ENCODE data around the gene RAB3IL1.
"Not testable (repeated sequence)": the region's sequence is repeated elsewhere in the genome, so short reads cannot be mapped to it uniquely, and the experiment has no call there.

Gene RAB3IL1

DNA sequence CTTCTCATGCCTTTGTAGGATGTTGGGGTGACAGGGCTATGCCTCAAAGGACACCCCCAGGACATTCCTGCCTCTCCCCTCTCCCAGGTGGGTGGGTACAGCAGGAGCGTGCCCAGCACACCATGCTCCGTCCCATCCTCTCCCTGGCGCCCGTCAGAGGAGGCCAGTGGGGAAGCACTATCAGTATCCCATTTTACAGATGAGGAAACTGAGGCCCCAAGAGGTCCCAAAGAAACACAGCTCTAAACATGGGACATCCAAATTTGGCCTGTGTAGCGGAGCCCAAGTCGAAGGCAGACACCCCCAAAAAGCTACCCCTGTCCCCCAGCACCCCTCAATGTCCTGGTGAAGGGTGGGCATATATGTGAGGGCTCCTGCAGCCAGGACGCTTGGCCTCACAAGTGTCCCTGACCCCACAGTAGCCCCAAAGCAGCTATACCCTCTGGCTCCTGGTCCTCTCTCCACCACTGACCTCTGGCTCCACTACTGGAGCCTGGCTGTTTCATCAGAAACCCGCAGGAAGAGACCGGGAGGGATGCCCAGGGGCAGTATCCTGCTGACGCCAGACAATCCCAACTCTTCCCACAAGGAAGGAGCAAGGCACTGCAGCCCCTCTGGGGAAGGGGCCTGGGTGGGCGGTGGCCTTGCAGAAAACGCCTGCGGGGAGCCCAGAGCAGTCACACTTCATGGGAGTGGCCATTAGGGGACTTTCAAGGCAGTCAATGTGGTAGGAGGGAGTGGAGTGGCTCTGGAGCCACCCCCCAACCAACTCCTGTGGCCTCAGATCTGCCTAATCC lies 31.4 kb downstream of the RAB3IL1 start:
- DNase-seq (ENCODE audit: low spot score), result no peak

- DNase-seq (ENCODE audit: low spot score), result no peak
Measured at GRCh38 chr11:61885166-61885778, 32.1 kb downstream of the RAB3IL1 start.

DNA sequence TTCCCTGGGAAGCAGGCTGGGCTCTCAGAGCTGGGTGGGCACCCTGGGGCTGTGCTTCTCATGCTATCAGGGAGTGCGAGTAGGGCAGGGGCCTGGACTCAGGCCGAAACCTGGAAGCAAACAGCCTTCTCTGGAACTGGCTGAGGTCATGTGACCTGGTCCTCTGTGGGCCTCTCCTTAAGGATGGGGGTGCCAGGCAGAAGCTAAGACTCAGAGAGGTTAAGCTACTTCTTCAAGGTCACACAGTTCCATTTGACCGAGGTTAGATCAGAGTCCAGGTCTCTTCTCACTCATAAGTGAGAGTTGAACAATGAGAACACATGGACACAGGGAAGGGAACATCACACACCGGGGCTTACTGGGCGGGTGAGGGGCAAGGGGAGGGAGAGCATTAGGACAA lies 33.4 kb downstream of the RAB3IL1 start:
- DNase-seq (ENCODE audit: low spot score), result no peak

- no peak for DNase-seq (ENCODE audit: low spot score)
Measured at GRCh38 chr11:61883327-61883726, 34.0 kb downstream of the RAB3IL1 start.

- DNase-seq (ENCODE audit: low spot score), result no peak
Measured at GRCh38 chr11:61882879-61883278, 34.5 kb downstream of the RAB3IL1 start.

DNA sequence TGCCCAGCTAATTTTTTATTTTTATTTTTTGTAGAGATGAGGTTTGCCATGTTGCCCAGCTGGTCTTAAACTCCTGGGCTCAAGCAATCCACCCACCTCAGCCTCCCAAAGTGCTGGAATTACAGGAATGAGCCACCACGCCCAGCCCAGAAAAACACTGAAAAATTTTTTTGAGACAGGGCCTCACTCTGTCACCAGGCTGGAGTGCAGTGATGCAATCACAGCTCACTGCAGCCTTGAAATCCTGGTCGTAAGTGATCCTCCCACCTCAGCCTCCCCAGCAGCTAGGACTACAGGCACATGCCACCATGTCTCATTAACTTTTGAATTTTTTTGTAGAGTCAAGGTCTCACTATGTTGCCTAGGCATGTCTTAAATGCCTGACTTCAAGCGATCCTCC lies 35.1 kb downstream of the RAB3IL1 start:
- DNase-seq (ENCODE audit: low spot score), result not testable (repeated sequence)

DNA sequence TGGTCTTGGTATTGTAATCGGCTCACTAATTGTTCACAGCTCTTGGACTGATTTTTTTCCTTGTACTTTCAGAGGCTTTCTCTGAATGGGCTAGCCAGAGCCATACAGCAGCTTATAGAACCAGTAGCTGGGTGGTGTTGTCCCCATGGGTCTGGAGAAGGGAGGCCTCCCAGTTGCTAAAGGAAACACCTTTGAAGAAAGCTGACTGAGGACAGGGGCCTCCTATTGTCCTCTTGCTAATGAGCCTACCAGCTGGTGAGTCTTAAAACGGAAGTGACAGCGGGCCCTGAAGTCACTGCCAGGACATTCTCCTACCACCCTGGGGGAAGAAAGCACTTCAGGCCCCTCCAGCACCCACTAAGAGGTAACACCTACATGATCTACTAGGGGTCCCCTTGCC lies 36.0 kb downstream of the RAB3IL1 start:
- no peak for DNase-seq (ENCODE audit: low spot score)

DNA sequence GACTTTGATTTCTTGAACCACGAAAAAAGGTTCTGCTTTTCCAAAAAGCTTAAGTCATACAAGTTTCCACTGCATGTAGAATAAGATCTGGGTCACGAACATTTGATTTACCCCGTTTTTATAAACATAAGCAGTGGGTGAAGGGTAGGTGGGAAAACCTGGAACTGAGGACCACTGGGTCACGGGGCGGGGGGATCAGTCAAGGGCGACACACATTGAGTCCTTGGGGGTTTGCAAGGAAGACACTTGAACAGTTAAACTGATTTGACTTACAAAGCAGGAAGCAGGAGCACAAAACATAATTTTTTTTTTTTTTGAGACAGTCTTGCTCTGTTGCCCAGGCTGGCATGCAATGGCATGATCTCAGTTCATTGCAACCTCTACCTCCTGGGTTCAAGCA lies 36.9 kb downstream of the RAB3IL1 start:
- no peak for DNase-seq (ENCODE audit: low spot score)

GRCh38 chr11:61880031-61880430 lies 37.3 kb downstream of the RAB3IL1 start:
- no peak for DNase-seq (ENCODE audit: low spot score)

- no peak for DNase-seq (ENCODE audit: low spot score)
Measured at GRCh38 chr11:61879152-61879551, 38.2 kb downstream of the RAB3IL1 start.

- DNase-seq (ENCODE audit: low spot score), result no peak
Measured at GRCh38 chr11:61875698-61876097, 41.7 kb downstream of the RAB3IL1 start.

DNA sequence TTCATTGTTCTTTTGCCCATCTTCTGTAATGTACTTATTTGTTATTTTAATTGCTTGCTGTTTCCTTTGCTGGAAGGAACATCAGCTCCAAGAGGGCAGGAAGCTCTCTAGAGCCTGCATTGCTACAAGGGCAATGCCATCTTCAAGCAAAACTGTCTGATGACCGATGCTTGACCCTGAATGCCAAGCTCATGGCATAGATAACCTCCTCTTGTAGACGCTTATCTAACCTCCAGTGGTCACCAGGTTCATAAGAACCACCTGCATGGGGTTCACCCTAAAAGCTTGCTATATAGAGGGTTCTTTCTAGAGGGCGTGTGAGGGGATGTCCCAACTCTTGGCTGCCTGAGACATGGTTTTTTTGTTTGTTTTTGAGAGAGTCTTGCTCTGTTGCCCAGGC lies 42.5 kb downstream of the RAB3IL1 start:
- DNase-seq (ENCODE audit: low spot score), result no peak

DNA sequence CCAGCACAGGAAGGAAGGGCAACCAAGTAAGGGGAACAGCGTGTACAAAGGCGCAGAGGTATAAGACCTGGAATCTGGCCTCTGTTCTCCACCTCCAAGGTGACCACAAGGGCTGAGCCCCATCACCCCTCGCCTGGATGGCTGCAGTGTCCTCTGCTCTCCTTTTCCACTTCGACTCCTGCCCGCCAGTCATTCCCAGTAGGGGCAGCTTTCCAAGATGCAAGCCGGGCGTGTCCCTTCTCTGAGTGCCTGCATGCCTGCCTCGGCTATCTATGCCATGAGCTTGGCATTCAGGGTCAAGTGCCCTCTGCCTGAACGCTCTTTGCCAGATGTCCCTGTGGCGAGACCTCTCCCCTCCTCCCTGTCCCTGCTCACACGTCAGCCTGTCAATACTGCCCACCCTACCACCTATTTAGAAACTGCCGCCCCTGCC lies 43.0 kb downstream of the RAB3IL1 start:
- DNase-seq (ENCODE audit: low spot score), result no peak

- DNase-seq (ENCODE audit: low spot score), result no peak
Measured at GRCh38 chr11:61873588-61874376, 43.6 kb downstream of the RAB3IL1 start.

- no peak for DNase-seq (ENCODE audit: low spot score)
Measured at GRCh38 chr11:61872935-61873565, 44.3 kb downstream of the RAB3IL1 start.

- peak; percentile 79 for DNase-seq (ENCODE audit: low spot score)
Measured at GRCh38 chr11:61871158-61871597, 46.2 kb downstream of the RAB3IL1 start.

GRCh38 chr11:61870541-61871031 lies 46.8 kb downstream of the RAB3IL1 start:
- DNase-seq (ENCODE audit: low spot score), result no peak

- DNase-seq (ENCODE audit: low spot score), result peak; percentile 48
Measured at GRCh38 chr11:61869708-61870451, 47.5 kb downstream of the RAB3IL1 start.

- DNase-seq (ENCODE audit: low spot score), result no peak
Measured at GRCh38 chr11:61869429-61869707, 48.0 kb downstream of the RAB3IL1 start.

- no peak for DNase-seq (ENCODE audit: low spot score)
Measured at GRCh38 chr11:61868571-61869428, 48.6 kb downstream of the RAB3IL1 start.

DNA sequence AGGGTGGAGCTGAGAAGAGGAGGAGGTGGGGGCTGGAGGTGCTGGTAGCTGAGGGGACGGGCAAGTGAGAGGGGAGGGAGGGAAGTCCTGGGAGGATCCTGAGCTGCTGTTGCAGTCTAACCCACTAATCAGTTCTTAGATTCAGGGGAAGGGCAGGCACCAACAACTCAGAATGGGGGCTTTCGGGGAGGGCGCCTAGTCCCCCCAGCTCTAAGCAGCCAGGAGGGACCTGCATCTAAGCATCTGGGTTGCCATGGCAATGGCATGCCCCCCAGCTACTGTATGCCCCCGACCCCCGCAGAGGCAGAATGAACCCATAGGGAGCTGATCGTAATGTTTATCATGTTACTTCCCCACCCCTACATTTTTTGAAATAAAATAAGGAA lies 50.4 kb downstream of the RAB3IL1 start:
- DNase-seq (ENCODE audit: low spot score), result no peak
